Vagina (tissue), 2 donors: ENCODE results near the gene AP4E1.

Source experiments
- CTCF ChIP-seq, 3 experiments: fragments of 450-650 bp in 2 of 3; fragments of 200-600 bp in 1 of 3; sonication (generic) in 1 of 3; IDR thresholded peaks; one replicate each; pipeline ENCODE4 v1.5.1; 2017 to 2019; ENCODE audit warnings: antibody characterized with exemption in 3 of 3, mild to moderate bottlenecking in 2 of 3, moderate library complexity in 2 of 3
- POLR2AphosphoS5 ChIP-seq, 2 donors: sonication (generic); formaldehyde crosslinking; IDR thresholded peaks; one replicate each; pipeline ENCODE4 v1.9.0; 2017; ENCODE audit warnings: antibody characterized with exemption in 2 of 2, mild to moderate bottlenecking in 2 of 2, low read depth in 1 of 2; ENCODE audit not compliant: insufficient read depth in 1 of 2

GRCh38 chr15:50979041-50979440 is 70.6 kb downstream of the AP4E1 start:
- TF ChIP-seq POLR2AphosphoS5 (IDR thresholded peaks at IDR 0.05; ENCODE audit: insufficient read depth in 1 of 2, low read depth in 1 of 2) (no peak), CTCF (IDR thresholded peaks at IDR 0.05) (no peak)
